Mesothelial cell of epicardium (in vitro differentiated cells): ENCODE data around the gene FREM2. TPM values are rescaled to one million over a fixed set of nuclear protein-coding genes. Genes with fewer than 3 reads are reported as not detected.

Experiments
- DNase-seq, 2 experiments: peaks; one replicate each; pipeline ENCODE4 v3.0.0; 2021; ENCODE audit warnings: low spot score in 2 of 2; ENCODE audit not compliant: unreplicated experiment in 2 of 2
- H3K27ac Mint-ChIP-seq: 2 replicates; pipeline ENCODE4 v1.8.0; 2021; ENCODE audit warnings: mixed read lengths
- H3K27me3 Mint-ChIP-seq: 2 replicates; pipeline ENCODE4 v1.8.0; 2021; ENCODE audit warnings: low read depth, mixed read lengths
- H3K36me3 Mint-ChIP-seq: 2 replicates; pipeline ENCODE4 v1.8.0; 2021; ENCODE audit warnings: mixed read lengths
- H3K4me1 Mint-ChIP-seq: 2 replicates; pipeline ENCODE4 v1.8.0; 2021; ENCODE audit warnings: mixed read lengths
- H3K4me3 Mint-ChIP-seq: 2 replicates; pipeline ENCODE4 v1.8.0; 2021; ENCODE audit warnings: mild to moderate bottlenecking, moderate library complexity, mixed read lengths
- H3K9me3 Mint-ChIP-seq: 2 replicates; pipeline ENCODE4 v1.8.0; 2021; ENCODE audit warnings: mixed read lengths
- total RNA-seq: library from RNA; stranded (reverse); gene quantifications from 3 replicates; pipeline ENCODE4 v1.2.1, GENCODE V29; 2021
- TF ChIP-seq, protein P1 (sequence below): fragments of 200-600 bp; sonication (generic); IDR thresholded peaks from one replicate; pipeline ENCODE4 v1.5.0; 2021; ENCODE audit warnings: antibody characterized with exemption; ENCODE audit not compliant: unreplicated experiment

FREM2 gene
- total RNA-seq, 1 donor from 2014 or later = 83.5 TPM

GRCh38 chr13:38897521-38897920 is 210.6 kb downstream of the FREM2 start:
- Mint-ChIP-seq H3K4me3 (no peak overlapping the region), H3K9me3 (peaks cover 22% of the 10 kb centered on the region), H3K27me3 (no peaks in the 10 kb centered on the region), H3K27ac (no peak overlapping the region), H3K4me1 (peaks cover 2% of the 10 kb centered on the region), H3K36me3 (no peaks in the 10 kb centered on the region)
- no peak for DNase-seq
- TF ChIP-seq, protein P1, sequence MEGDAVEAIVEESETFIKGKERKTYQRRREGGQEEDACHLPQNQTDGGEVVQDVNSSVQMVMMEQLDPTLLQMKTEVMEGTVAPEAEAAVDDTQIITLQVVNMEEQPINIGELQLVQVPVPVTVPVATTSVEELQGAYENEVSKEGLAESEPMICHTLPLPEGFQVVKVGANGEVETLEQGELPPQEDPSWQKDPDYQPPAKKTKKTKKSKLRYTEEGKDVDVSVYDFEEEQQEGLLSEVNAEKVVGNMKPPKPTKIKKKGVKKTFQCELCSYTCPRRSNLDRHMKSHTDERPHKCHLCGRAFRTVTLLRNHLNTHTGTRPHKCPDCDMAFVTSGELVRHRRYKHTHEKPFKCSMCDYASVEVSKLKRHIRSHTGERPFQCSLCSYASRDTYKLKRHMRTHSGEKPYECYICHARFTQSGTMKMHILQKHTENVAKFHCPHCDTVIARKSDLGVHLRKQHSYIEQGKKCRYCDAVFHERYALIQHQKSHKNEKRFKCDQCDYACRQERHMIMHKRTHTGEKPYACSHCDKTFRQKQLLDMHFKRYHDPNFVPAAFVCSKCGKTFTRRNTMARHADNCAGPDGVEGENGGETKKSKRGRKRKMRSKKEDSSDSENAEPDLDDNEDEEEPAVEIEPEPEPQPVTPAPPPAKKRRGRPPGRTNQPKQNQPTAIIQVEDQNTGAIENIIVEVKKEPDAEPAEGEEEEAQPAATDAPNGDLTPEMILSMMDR = no peak

GRCh38 chr13:38898481-38898880 is 211.6 kb downstream of the FREM2 start:
- Mint-ChIP-seq H3K27me3 (no peaks in the 10 kb centered on the region), H3K27ac (no peak overlapping the region), H3K9me3 (peaks cover 12% of the 10 kb centered on the region), H3K4me1 (peaks cover 6% of the 10 kb centered on the region), H3K4me3 (no peak overlapping the region), H3K36me3 (no peaks in the 10 kb centered on the region)
- no peak for DNase-seq
- TF ChIP-seq, protein P1 = no peak

GRCh38 chr13:38899571-38899970 is 212.7 kb downstream of the FREM2 start:
- no peak overlapping the region for H3K27ac Mint-ChIP-seq
- no peak for DNase-seq
- no peaks in the 10 kb centered on the region for H3K27me3 Mint-ChIP-seq
- TF ChIP-seq, protein P1 = no peak
- H3K4me1 Mint-ChIP-seq = peaks cover 6% of the 10 kb centered on the region
- H3K36me3 Mint-ChIP-seq = no peaks in the 10 kb centered on the region
- peaks cover 7% of the 10 kb centered on the region for H3K9me3 Mint-ChIP-seq
- H3K4me3 Mint-ChIP-seq = no peak overlapping the region

GRCh38 chr13:38900188-38900587 is 213.3 kb downstream of the FREM2 start:
- no peak overlapping the region for H3K27ac Mint-ChIP-seq
- H3K27me3 Mint-ChIP-seq = no peaks in the 10 kb centered on the region
- H3K4me1 Mint-ChIP-seq = peaks cover 8% of the 10 kb centered on the region
- TF ChIP-seq, protein P1 = no peak
- no peak overlapping the region for H3K4me3 Mint-ChIP-seq
- no peak for DNase-seq
- H3K36me3 Mint-ChIP-seq = no peaks in the 10 kb centered on the region
- H3K9me3 Mint-ChIP-seq = peaks cover 5% of the 10 kb centered on the region

- Mint-ChIP-seq H3K27me3 (no peaks in the 10 kb centered on the region), H3K36me3 (no peaks in the 10 kb centered on the region), H3K4me1 (peaks cover 16% of the 10 kb centered on the region), H3K27ac (no peak overlapping the region), H3K9me3 (no peaks in the 10 kb centered on the region), H3K4me3 (no peak overlapping the region)
- no peak for DNase-seq
- TF ChIP-seq, protein P1 = no peak
Measured at GRCh38 chr13:38902551-38902950, 215.7 kb downstream of the FREM2 start.

GRCh38 chr13:38905081-38905480 is 218.2 kb downstream of the FREM2 start:
- H3K9me3 Mint-ChIP-seq = no peaks in the 10 kb centered on the region
- no peaks in the 10 kb centered on the region for H3K36me3 Mint-ChIP-seq
- no peak overlapping the region for H3K27ac Mint-ChIP-seq
- peaks cover 16% of the 10 kb centered on the region for H3K4me1 Mint-ChIP-seq
- no peaks in the 10 kb centered on the region for H3K27me3 Mint-ChIP-seq
- no peak overlapping the region for H3K4me3 Mint-ChIP-seq
- TF ChIP-seq, protein P1 = no peak
- DNase-seq = no peak
